HG02970 (cell line): ENCODE measurements around the gene HHAT.
A peak's percentile ranks its signal among the peaks of the same experiment; 100 is the strongest.

ENCODE experiments used
- ATAC-seq: cut with Tn5 transposase; IDR thresholded peaks from one replicate; pipeline ENCODE4 v1.9.1; 2021; ENCODE audit warnings: mild to moderate bottlenecking, moderate library complexity, moderate number of reproducible peaks; ENCODE audit not compliant: unreplicated experiment, low FRiP score

Gene HHAT

GRCh38 chr1:210663730-210664573, 335.2 kb downstream of the HHAT start:
- ATAC-seq = no peak

- no peak for ATAC-seq
Observed at GRCh38 chr1:210669951-210670350, 341.2 kb downstream of the HHAT start.

GRCh38 chr1:210674151-210674550, 345.4 kb downstream of the HHAT start:
- ATAC-seq = no peak

- ATAC-seq = no peak
Observed at GRCh38 chr1:210676539-210676938, 347.8 kb downstream of the HHAT start.

- no peak for ATAC-seq
Observed at GRCh38 chr1:210677533-210677932, 348.8 kb downstream of the HHAT start.

GRCh38 chr1:210678306-210678705, 349.6 kb downstream of the HHAT start:
- ATAC-seq = no peak

GRCh38 chr1:210681158-210681557, 352.5 kb downstream of the HHAT start:
- ATAC-seq = no peak

GRCh38 chr1:210683403-210684047, 354.8 kb downstream of the HHAT start:
- no peak for ATAC-seq

- peak; percentile 71 for ATAC-seq
Observed at GRCh38 chr1:210684466-210685294, 356.0 kb downstream of the HHAT start.

GRCh38 chr1:210685295-210685650, 356.6 kb downstream of the HHAT start:
- no peak for ATAC-seq

- no peak for ATAC-seq
Observed at GRCh38 chr1:210686841-210687240, 358.1 kb downstream of the HHAT start.

GRCh38 chr1:210687582-210688279, 359.0 kb downstream of the HHAT start:
- no peak for ATAC-seq

GRCh38 chr1:210688512-210689234, 360.0 kb downstream of the HHAT start:
- no peak for ATAC-seq

GRCh38 chr1:210689826-210690225, 361.1 kb downstream of the HHAT start:
- ATAC-seq = no peak

- ATAC-seq = no peak
Observed at GRCh38 chr1:210690236-210690635, 361.5 kb downstream of the HHAT start.

- ATAC-seq = no peak
Observed at GRCh38 chr1:210691039-210691610, 362.4 kb downstream of the HHAT start.

GRCh38 chr1:210692796-210693195, 364.1 kb downstream of the HHAT start:
- no peak for ATAC-seq

- no peak for ATAC-seq
Observed at GRCh38 chr1:210695026-210695425, 366.3 kb downstream of the HHAT start.

GRCh38 chr1:210696709-210697108, 368.0 kb downstream of the HHAT start:
- peak; percentile 77 for ATAC-seq

GRCh38 chr1:210697185-210697584, 368.5 kb downstream of the HHAT start:
- ATAC-seq = no peak
